Glomerular endothelial cell (primary cell): ENCODE results near the gene GPX7. TPM values are rescaled to one million over a fixed set of nuclear protein-coding genes. Genes with fewer than 3 reads are reported as not detected.

Experiments
- DNase-seq: peaks from one replicate; pipeline ENCODE4 v3.0.0-alpha.2; 2011; ENCODE audit warnings: low read depth, low spot score; ENCODE audit errors: extremely low read depth
- total RNA-seq: library from RNA; depleted of rRNA; stranded (reverse); fragments of >200 nt; gene quantifications from 2 replicates; pipeline ENCODE4 v1.2.3, GENCODE V29; 2015

The GPX7 gene
- total RNA-seq, 1 donor from 2014 or later = 36.8 TPM

DNA sequence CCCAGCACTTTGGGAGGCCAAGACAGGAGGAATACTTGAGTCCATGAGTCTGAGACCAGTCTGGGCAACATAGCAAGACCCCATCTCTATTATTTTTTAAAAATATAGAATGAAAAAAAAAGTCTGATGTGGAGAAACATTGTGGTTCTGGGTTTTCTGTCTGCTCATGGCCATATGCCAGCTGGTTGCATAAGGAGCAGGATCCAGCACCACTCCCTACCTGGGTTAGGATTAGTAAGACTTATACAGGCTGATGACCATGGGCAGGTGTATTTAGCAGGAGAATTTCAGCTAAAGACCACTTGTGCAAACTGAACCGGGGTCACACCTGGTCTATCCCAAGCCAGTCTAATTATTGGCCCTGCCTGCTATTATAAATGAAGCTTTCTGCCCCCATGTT is 16.7 kb upstream of the GPX7 start:
- no peak for DNase-seq

DNA sequence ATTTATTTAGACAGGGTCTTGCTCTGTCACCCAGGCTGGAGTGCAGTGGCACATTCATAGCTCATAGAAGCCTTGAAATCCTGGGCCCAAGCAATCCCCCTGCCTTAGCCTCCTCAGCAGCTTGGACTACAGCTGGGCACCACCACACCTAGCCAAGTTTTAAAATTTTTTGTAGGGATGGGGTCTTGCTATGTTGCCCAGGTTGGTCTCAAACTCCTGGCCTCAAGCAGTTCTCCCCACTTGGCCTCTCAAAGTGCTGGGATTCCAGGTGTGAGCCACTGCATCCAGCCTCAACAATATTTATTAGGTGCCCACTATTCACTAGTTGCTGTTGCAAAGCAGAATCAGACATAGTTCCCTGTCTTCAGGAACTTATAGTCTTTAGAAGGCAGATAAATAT is 14.1 kb upstream of the GPX7 start:
- DNase-seq = no peak

GRCh38 chr1:52588535-52588934 is 13.6 kb upstream of the GPX7 start:
- no peak for DNase-seq

- DNase-seq = no peak
Observed at GRCh38 chr1:52590266-52590665, 11.9 kb upstream of the GPX7 start.

DNA sequence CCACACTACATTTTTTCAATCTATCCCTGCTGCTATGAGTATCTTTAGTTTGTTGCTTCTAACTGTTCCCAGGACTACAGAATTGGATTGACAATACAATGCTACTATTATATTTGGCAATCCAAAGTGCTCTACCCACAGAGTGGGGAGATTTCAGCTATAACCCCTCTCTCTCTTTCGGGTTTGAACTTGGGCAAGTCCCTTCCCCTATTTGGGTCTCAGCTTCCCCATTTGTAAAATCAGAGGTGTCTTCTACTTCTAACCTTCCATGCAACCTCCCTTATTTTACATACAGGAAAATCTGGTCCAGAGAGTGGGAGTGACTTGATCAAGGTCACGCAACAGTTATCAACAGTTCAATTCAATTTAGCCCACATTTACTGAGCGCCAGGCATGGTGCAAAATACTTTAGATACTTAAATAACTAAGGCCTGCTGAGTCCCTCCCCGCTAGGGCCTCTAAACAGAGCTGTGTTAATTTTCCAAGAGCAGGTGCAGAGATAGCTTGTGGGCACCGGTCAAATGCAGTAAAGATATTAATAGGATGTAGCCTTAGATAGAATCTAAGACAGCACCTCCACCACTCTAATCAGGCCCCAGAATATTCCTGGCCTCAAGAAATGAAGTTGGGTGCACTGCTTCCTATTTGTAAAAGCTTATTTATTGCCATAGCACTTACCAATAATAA is 9.4 kb upstream of the GPX7 start:
- no peak for DNase-seq

- DNase-seq = no peak
Observed at GRCh38 chr1:52593495-52593894, 8.7 kb upstream of the GPX7 start.

- DNase-seq = peak; percentile 22
Observed at GRCh38 chr1:52595061-52595460, 7.1 kb upstream of the GPX7 start.

DNA sequence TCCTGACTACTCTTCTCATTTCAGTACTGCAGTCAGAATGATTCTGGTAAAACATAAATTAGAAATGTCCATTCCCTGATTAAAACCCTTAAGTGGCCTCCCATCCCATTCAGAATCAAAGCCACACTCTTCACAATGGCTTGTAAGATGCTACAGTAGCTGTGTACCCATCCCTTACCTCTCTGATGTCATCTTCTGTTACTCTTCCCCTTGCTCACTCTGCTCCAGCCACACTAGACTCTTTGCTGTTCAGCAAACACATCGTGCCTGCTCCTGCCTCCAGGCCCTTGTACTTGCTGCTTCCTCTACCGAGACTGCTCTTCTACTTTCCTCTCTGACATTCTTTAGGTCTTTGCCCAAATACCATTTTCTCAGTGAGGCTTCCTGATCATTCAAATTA is 4.3 kb upstream of the GPX7 start:
- DNase-seq = no peak

GRCh38 chr1:52598729-52599128 is 3.4 kb upstream of the GPX7 start:
- no peak for DNase-seq

DNA sequence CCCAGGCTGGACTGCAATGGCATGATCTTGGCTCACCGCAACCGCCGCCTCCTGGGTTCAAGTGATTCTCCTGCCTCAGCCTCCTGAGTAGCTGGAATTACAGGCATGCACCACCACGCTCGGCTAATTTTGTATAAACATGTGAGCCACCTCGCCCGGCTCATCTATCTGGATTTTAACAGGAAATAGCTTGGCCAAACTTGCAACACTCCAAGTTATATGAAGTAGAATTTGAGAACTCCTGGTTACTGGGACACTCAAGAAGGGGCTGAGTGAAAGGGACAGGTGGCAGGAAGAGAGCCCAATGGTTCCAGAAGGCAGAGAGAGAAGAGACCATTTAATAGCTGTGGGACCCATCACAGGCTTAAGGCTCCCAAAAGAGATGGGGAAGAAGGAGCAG is 2.9 kb upstream of the GPX7 start:
- DNase-seq = no peak

GRCh38 chr1:52600533-52601179 is 1.5 kb upstream of the GPX7 start:
- no peak for DNase-seq

- no peak for DNase-seq
Observed at GRCh38 chr1:52601519-52601918, 652 bp upstream of the GPX7 start.

DNA sequence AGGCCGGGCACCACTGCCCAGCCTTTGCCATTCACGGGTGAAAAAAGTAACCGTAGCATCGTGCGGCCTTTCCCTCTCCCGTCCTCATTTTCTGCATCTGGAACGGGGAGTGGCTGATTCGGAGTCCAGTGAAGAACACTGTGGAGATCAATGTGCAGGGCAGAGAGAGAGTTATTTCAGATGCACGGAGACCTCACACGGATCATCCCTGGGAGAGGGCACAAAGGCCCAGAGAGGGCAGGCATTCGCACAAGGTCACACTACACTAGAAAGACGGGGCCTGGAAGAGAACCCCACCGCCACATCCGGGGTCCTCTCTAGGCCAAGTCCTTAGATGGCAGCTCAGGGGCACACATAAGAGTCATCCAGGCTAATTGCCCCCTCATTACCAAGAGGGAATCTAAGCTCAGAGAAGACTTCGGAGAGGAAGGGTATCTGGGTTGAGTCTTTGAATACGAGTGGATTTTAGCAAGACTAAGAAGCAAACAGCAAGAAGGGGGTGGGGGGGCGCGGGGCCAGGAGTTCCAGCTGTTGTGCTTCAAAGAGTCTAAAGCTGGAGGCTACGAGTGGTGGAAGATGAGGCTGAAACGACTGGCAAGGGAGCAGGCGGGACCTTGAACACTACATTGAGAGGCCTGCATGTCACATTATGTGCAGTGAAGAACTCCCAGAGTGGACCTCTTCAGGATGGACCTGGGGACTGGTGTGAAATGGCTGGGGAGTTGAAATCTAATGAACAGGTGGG is 857 bp downstream of the GPX7 start:
- DNase-seq = no peak

DNA sequence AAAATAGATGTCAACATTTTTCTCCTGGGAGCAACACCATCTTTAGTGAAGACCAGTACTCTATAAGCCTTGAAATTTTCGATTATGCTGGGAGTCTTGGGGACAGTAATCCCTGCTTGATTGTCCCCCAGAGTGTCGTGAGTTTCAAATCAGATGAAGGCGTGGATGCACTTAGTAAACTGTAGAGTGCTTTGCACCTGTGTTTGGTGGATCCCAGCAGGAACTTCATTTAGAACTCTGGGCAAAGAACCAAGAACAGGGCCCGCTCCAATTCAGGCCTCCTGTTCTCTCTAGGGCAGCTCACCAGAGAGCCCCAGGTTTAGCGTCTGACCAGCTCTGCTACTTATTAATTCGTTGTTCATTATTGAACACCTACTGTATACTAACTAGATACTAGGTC is 1.5 kb downstream of the GPX7 start:
- no peak for DNase-seq

DNA sequence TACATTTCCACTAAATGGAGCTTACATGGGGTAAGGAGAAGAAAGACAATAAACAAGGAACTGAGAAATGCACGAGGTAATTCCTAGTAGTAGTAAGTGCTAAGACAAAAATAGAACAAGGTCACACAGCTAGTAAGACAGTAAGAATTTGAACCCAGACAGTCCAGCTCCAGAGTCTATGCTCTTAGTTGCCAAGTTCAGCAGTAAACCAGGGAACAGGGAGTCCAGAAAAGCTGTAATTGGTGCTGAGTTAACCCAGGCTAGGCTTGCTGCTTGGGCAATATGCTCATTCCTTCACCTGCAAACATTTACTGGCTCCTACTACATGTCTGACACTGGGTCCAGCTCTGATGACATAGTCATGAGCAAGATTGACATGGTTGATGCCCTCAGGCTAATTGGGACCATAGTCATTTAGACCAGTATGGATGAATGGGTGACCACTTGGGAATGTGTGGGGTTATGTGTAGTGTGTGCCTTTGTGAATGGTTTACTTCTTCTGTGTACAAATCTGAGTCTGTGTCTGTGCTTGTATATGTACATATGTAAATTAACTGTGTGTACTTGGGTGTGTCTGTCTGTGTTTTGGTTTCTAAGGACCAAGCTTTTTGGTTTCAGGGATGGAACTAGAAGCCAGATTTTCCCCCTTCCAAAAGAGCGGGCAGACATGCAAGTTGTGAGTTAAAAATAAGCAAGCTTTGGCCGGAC is 2.0 kb downstream of the GPX7 start:
- DNase-seq = no peak

- DNase-seq = no peak
Observed at GRCh38 chr1:52613636-52614373, 11.6 kb downstream of the GPX7 start.

- DNase-seq = no peak
Observed at GRCh38 chr1:52614671-52615070, 12.5 kb downstream of the GPX7 start.

- no peak for DNase-seq
Observed at GRCh38 chr1:52615489-52616042, 13.4 kb downstream of the GPX7 start.

DNA sequence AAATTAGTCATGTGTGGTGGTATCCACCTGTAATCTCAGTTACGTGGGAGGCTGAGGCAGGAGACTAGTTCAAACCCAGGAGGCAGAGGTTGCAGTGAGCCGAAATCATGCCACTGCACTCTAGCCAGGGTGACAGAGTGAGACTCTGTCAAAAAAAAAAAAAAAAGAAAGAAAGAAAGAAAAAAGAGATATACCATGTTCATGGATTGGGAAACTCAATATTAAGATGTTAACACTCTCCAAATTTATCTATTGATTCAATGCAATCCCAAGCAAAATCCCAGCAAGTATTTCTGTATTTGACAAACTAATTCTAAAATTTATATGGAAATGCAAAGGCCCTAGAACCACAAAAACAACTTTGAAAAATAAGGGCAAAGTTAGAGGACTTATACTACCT is 19.8 kb downstream of the GPX7 start:
- DNase-seq = no peak

GRCh38 chr1:52623812-52624211 is 21.6 kb downstream of the GPX7 start:
- no peak for DNase-seq
